ENCODE results near the gene HDAC4. TPM values are rescaled to one million over a fixed set of nuclear protein-coding genes. Genes with fewer than 3 reads are reported as not detected.

The HDAC4 gene
- total and polyA plus RNA-seq, 9 donors: 7.0 to 74.0 (median 46.3) TPM

GRCh38 chr2:239015901-239016675, 384.7 kb downstream of the HDAC4 start:
- peak in 3 of 5 donors; percentile 4 to 36 (median 5) for DNase-seq
- intact Hi-C loops (cut with DNase I): no loop called here
- Histone ChIP-seq H3K4me3 (no peak overlapping the region), H3K27ac (no peak overlapping the region), H3K9me3 (no peaks in the 10 kb centered on the region), H3K4me1 (ENCODE audit: insufficient read depth) (peaks cover 16% of the 10 kb centered on the region), H3K27me3 (no peaks in the 10 kb centered on the region), H3K36me3 (no peaks in the 10 kb centered on the region)
- 52 to 53% (median 52%) methylated on average over 19 of the region's 19 CpGs for WGBS, 3 donors
- no peak for TF ChIP-seq CTCF (IDR thresholded peaks at IDR 0.05)
- no peak for TF ChIP-seq POLR2A (IDR thresholded peaks at IDR 0.05)
- no peak for TF ChIP-seq EP300 (IDR thresholded peaks at IDR 0.05)

DNA sequence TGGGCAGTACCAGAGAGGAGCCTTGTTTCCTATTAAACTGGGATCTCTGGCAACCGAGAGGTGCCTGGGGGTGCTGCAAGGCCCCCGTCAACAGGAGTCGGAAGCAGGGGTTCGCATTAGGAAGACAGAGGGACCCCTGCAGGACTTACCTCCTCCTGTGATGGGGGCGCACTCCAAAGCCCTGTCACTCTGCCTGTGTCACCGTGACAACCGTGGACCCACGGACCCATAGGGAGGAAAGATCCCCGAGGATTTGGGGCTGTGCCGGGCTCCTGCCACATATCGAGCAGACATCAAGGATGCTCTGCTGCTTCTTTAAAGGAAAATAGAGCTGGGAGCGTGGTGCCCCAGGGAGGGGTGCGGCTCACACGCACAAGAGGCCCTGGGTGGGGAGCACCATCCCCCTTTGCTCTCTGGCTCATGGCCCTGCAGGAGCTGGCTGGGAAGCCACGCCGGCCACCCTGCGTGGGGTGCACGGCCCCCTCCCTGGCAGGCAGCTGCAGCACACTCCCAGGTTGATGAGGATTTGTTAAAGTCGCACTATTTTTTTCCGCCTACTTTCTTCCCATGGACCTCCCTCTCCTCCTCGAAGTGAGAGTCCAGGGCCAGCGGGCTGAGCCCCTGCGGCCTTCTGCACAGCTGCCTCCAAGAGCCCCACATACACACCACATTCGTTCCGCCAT, 385.5 kb downstream of the HDAC4 start:
- 42 to 43% (median 43%) methylated on average over 25 of the region's 25 CpGs for WGBS, 3 donors
- H3K36me3 ChIP-seq: no peaks in the 10 kb centered on the region
- no peaks in the 10 kb centered on the region for H3K27me3 ChIP-seq
- H3K27ac ChIP-seq: no peak overlapping the region
- intact Hi-C loops (cut with DNase I): no loop called here
- TF ChIP-seq CTCF (IDR thresholded peaks at IDR 0.05) (no peak), POLR2A (IDR thresholded peaks at IDR 0.05) (no peak), EP300 (IDR thresholded peaks at IDR 0.05) (no peak)
- H3K4me3 ChIP-seq: no peak overlapping the region
- no peaks in the 10 kb centered on the region for H3K9me3 ChIP-seq
- H3K4me1 ChIP-seq (ENCODE audit: insufficient read depth): peaks cover 16% of the 10 kb centered on the region
- DNase-seq: peak in 3 of 5 donors; percentile 10 to 49 (median 14)

- Histone ChIP-seq H3K36me3 (no peaks in the 10 kb centered on the region), H3K9me3 (no peaks in the 10 kb centered on the region), H3K27ac (no peak overlapping the region), H3K4me1 (ENCODE audit: insufficient read depth) (peaks cover 16% of the 10 kb centered on the region), H3K4me3 (no peak overlapping the region), H3K27me3 (no peaks in the 10 kb centered on the region)
- TF ChIP-seq CTCF (IDR thresholded peaks at IDR 0.05) (no peak), POLR2A (IDR thresholded peaks at IDR 0.05) (no peak), EP300 (IDR thresholded peaks at IDR 0.05) (no peak)
- 83 to 85% (median 85%) methylated on average over 9 of the region's 9 CpGs for WGBS, 3 donors
- DNase-seq: peak in 2 of 5 donors; percentile 4 to 19
- intact Hi-C loops (cut with DNase I): no loop called here
Measured at GRCh38 chr2:239014458-239015217, 386.2 kb downstream of the HDAC4 start.

GRCh38 chr2:239013678-239013976, 387.2 kb downstream of the HDAC4 start:
- intact Hi-C loops (cut with DNase I): no loop called here
- peaks cover 16% of the 10 kb centered on the region for H3K4me1 ChIP-seq (ENCODE audit: insufficient read depth)
- no peak overlapping the region for H3K27ac ChIP-seq
- H3K9me3 ChIP-seq: no peaks in the 10 kb centered on the region
- H3K27me3 ChIP-seq: no peaks in the 10 kb centered on the region
- 77 to 91% (median 91%) methylated on average over 6 of the region's 6 CpGs for WGBS, 3 donors
- TF ChIP-seq CTCF (IDR thresholded peaks at IDR 0.05): no peak
- TF ChIP-seq POLR2A (IDR thresholded peaks at IDR 0.05): no peak
- TF ChIP-seq EP300 (IDR thresholded peaks at IDR 0.05): no peak
- no peaks in the 10 kb centered on the region for H3K36me3 ChIP-seq
- no peak overlapping the region for H3K4me3 ChIP-seq
- DNase-seq: no peak
